GM19467 (cell line): Measurements from ENCODE around the gene ERGIC3.

Experiments
- ATAC-seq: cut with Tn5 transposase; IDR thresholded peaks from one replicate; pipeline ENCODE4 v1.9.1; 2021; ENCODE audit warnings: mild to moderate bottlenecking, moderate library complexity; ENCODE audit not compliant: unreplicated experiment

ERGIC3 gene

GRCh38 chr20:35541783-35542662 is at the start of gene ERGIC3:
ERGIC3 (plus strand) TSS chr20:35542078; CDS start chr20:35542098, 20 bp downstream.
- ATAC-seq = peak; percentile 82

GRCh38 chr20:35492352-35492751 is 49.5 kb upstream of the ERGIC3 start:
- no peak for ATAC-seq

GRCh38 chr20:35496481-35496880 is 45.4 kb upstream of the ERGIC3 start:
- no peak for ATAC-seq

- no peak for ATAC-seq
Measured at GRCh38 chr20:35497320-35497719, 44.6 kb upstream of the ERGIC3 start.

- no peak for ATAC-seq
Measured at GRCh38 chr20:35497780-35498189, 44.1 kb upstream of the ERGIC3 start.

GRCh38 chr20:35499271-35499670 is 42.6 kb upstream of the ERGIC3 start:
- ATAC-seq = no peak

- peak; percentile 59 for ATAC-seq
Measured at GRCh38 chr20:35502352-35502751, 39.5 kb upstream of the ERGIC3 start.

GRCh38 chr20:35503281-35503680 is 38.6 kb upstream of the ERGIC3 start:
- ATAC-seq = no peak

- no peak for ATAC-seq
Measured at GRCh38 chr20:35503841-35504561, 37.9 kb upstream of the ERGIC3 start.

GRCh38 chr20:35504751-35505150 is 37.1 kb upstream of the ERGIC3 start:
- no peak for ATAC-seq

- ATAC-seq = no peak
Measured at GRCh38 chr20:35506179-35506578, 35.7 kb upstream of the ERGIC3 start.

GRCh38 chr20:35506872-35507638 is 34.8 kb upstream of the ERGIC3 start:
- ATAC-seq = no peak

GRCh38 chr20:35508493-35509218 is 33.2 kb upstream of the ERGIC3 start:
- no peak for ATAC-seq

- ATAC-seq = no peak
Measured at GRCh38 chr20:35510951-35511735, 30.7 kb upstream of the ERGIC3 start.

GRCh38 chr20:35511814-35512420 is 30.0 kb upstream of the ERGIC3 start:
- ATAC-seq = no peak

GRCh38 chr20:35514371-35514932 is 27.4 kb upstream of the ERGIC3 start:
- ATAC-seq = no peak

- ATAC-seq = no peak
Measured at GRCh38 chr20:35515341-35515740, 26.5 kb upstream of the ERGIC3 start.

GRCh38 chr20:35515949-35516645 is 25.8 kb upstream of the ERGIC3 start:
- ATAC-seq = no peak
